ENCODE data around the gene CFAP54.
"Not testable (repeated sequence)": the region's sequence is repeated elsewhere in the genome, so short reads cannot be mapped to it uniquely, and the experiment has no call there.

Gene CFAP54

DNA sequence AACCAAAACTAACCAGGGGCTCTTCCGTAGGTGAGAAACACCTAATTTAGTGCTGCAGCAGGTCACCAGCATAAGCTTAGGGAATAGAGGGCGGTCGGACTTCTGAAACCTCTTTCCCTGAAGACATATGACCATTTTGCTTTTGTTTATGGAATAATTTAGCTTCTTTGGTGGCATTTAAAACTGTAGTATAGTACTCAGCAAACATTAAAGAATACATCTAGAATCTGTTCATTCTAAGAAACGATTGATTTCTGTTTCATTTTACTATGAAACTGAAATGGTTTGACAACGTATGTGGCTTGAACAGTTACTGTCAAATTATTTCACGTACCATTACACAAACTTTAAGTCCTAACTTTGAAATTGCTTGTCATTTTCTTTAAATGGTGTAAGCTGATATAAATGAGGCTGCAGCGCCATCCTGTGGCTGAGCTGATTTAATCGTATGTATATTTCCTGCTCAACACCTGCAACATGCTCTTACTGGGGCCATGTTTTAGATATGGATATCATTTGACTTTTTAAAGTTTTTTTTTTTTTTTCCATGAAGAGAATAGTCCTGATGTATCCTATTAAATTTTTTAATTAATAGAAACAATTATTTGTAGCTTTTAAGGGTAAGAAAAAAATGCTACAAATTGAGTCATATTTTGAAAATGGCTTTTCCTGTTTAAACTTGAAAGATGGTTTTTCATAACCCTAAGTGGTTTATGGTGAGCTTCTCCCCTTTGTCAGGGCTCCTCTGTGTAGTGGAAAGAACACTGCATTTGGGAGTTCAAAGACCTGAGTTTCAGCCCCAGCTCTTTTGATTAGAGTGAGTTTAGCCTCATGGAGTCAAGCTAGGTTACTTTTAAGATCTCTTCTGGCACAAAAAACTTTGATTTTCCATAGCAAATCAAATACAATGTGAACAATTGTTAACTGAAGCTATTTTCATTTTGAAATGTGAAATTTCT, 27.4 kb downstream of the CFAP54 start:
- peak; percentile 78 for DNase-seq

DNA sequence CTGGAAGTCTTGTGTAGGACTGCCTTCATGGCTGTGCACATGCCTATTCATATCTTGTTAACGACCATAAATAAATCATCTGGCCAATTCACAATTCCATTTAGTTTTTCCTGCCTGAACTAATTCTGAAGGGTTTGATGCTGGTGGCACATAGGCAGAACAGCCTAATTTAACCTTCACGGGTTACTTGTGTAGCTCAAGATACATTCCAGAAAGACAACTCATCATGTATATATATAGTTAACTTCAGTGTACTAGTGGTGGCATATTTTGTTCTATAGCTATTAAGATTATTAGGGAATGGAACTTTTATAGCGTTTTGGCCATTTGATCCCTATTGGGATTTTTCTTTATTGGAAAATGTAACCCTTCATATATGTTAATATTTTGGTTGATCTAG, 31.4 kb downstream of the CFAP54 start:
- DNase-seq = no peak

DNA sequence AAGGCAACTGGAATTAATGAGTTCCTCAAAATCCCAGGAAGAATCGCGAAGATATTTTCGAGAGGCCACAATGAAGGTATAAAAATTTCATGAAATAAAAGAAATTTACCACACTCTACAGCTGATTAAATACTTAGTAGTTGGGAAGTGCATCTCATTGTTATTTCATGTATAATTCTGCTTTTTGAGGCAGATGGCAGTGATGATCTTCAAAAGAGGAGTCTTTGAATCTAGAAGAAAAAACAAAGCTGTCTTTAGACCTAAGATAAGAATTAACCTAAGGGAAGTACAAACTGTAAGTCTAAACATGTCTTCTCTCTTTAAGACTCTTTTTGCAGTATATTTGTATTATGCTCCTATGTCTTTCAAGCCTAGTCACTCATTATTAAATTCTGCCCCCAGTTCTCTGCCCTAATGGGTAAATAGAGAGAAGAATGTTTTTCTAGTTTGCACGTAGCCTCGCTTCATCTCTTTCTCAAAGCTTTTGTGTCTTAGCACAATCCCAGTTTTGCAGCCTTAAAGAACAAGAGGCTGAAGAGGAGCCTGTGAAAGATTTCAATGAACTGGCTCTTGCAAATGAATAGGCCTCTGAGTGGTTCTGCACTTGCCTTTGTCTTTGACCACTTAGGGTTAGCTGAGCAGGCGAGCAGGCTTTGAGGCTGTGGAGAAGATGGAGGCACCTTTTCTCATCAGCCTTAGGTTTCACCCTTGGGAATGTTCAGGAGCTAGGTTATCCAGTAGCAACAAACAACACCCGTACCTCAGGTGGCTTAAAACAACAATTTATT, 32.7 kb downstream of the CFAP54 start:
- no peak for DNase-seq

DNA sequence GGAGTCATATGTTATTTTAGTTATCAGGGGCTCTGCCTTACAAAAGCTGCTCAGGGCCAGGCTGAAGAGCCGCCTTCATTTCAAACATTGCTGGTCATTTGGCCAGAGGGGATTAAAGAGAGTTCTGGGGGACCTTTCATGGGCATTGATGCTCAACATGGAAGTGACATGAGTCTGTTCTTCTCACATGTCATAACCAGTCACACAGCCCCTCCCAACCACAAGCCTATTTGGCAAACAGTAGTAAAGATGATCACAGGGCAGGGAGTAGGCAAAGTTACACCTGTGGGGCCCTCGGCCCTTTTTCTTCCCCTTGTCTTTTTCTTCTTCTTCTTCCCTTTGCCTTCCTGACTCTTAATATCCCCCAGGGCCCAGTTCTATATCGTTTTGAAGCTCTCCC, 33.3 kb downstream of the CFAP54 start:
- DNase-seq = no peak

DNA sequence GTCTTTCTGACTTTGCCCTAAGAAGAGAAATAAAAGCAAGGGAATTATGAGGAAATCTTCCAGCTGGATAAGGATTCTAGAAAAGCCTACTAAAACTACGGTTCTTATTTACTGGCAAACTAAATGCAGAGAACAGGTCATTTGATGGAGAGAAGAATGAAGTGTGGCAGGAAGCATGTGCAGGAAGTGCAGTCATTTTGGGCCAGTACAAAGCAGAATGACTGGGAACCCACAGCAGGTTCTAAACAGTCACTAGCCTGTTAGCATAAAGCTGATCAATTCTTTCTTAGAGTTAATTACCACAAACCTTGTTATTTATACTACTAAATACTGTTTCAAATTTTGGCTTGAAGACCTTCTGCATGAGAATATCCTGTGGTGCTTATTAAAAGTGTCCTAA, 36.7 kb downstream of the CFAP54 start:
- DNase-seq = no peak

DNA sequence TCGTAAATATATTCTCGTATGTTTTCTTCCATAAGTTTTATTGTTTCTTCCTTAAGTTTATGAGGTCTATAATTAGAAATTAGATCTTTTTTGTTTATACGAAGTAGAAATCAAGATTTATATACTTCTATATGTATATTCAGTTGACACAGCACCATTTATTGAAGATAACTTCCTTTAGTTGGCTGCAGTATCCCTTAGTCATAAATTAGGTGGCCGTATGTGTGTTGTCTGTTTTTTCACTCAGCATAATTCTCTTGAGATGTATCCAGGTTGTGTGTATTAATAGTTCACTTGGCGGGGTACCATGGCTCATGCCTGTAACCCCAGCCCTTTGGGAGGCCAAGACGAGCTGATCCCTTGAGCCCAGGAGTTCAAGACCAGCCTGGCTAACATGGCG, 40.5 kb downstream of the CFAP54 start:
- DNase-seq = no peak

DNA sequence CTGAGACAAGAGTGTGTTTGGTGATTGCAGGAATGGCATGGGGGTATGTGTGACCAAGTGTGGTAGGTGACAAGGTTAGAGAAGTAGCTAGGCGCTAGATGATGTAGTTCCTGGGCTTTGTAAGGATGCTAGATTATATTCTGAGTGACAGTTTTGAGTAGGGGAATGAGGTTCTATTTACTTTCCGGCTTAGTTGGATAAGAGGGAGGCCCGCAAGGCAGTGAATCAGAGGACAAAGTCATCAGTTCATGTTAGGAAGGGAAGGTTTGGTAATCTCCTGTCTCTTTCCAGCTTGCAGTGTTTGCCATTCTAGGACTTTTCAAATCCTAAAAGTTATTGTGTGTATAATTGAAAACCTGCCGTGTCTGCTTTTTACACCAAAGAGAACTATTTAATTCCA, 45.0 kb downstream of the CFAP54 start:
- DNase-seq = no peak

DNA sequence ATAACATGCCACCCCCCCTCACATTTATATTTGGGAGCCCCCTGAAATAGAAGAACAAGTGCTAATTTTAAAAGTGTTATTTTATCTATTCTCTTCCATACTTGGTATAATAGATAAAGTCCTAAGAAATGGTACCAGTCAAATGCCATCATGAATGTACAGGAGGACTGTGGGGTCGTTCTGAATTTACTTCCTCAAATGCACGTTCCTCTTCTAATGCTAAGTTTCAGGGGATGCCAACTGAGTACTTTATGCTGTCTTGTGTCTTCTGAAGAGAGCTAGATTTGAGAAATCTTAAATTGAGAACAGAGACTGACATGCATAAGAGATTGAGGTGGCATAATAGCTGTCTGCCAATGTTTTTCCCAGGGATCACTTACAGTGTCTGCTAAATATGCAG, 59.0 kb downstream of the CFAP54 start:
- no peak for DNase-seq

DNA sequence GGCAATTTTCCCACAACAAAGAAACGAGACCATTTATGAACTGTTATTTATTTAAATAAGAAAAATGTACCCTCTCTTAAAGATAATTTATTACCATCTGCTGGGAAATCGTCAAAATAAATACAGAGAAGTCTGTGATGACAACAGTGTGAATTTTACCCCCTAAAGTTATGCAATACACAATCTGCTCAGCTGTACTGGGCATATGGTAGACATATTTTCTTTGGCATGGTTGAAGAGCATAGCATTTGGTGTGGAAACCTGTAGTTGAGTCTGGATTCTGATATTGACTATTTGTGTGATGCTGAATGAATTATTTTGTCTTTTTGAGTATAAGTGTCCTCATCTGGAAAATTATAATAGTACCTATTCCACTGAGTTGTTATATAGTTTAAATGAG, 60.0 kb downstream of the CFAP54 start:
- DNase-seq = no peak

DNA sequence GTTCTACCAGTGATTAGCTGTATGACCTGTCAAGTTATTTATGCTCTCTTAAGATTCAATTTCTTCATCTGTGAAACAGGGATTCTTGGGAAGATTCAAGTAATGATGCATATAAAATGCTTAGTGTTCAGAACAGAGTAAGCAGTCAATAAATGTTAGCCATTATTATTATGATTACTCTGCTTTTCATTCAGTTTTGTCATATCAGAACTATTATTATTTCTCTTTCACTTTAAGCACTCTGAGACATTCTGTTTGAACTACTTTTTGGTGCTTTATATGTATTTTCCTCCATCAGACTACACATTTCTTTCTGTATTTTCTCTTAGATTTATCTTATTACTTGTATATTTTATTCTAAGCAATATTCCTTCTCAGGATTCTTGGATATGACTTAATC, 81.2 kb downstream of the CFAP54 start:
- no peak for DNase-seq

DNA sequence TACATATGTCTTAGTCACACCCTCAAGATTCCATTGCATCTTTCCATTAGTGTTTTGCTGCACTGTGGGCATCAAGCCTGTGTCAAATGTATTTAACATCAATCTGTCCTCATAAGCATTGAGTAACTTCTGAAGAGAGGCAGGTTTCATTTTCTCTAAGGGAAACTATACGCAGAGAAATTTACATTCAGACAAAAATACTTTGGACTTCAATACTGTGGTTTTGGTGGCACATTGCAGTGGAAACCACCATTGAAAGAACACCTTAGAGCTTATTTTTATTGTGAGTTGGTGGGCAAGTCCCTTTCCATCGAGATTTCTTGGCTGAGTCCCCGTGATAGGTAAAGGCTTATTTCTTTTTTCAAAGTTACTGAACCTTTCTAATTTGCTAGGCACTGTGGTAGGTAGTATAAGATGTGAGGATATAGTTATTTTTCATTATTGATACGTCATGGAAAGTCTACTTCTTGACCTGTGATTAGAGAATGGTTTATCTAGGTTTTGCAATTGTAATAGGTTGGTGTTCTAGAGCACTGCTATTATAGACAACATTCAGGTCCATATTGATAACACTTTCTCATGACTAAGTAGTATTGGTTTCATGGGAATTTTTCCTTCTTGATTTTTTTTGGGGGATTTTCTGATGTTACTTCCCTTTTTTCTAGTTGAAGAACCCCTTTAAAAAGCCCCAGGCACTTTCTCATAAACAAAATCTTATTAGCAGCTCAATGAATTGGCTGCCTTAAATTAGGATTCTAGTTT, 81.9 kb downstream of the CFAP54 start:
- DNase-seq = no peak

DNA sequence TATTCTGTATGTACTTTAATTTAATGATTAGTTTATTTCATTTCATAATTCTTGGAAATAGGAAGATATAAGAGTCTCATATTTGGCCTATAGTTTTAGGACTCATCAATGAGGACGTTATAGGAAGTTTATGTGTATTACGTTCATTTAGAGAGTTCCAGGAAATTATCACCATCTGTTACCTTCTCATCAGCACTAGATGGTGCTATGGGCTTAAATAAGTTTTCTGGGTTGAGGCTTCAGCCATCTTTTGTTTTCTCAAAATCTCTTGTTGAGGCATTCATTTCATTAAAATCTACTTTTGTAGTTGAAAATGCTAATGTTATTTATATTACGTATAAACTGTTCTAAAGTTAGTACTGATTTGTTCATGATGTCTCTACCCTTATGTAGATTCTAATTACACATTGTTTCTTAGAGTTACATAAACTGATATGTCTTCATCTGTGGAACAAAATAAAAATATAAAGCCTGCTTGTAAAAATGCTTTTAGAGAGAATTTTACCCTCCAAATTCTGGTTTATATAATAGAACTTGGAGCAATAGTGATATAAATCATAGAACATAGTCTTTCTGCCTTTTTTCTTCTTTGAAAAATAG, 89.2 kb downstream of the CFAP54 start:
- DNase-seq = no peak

DNA sequence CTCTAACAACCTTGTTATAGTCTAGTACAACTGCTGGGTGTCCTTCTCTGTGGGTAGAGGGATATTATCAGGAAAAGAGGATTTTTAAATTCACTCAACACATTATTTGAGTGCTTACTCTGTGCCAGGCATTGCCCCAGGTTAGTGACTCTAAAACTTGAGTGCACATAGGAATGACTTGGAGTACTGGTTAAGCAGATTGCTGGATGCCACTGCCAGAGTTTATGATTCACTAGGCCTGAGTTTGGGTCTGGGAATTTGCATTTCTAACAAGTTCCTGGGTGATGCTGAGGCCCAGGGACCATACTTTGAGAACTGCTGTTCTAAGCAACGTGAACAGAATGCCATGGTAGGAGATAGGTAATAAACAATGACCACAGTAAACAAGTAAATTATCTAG, 96.6 kb downstream of the CFAP54 start:
- DNase-seq = no peak

DNA sequence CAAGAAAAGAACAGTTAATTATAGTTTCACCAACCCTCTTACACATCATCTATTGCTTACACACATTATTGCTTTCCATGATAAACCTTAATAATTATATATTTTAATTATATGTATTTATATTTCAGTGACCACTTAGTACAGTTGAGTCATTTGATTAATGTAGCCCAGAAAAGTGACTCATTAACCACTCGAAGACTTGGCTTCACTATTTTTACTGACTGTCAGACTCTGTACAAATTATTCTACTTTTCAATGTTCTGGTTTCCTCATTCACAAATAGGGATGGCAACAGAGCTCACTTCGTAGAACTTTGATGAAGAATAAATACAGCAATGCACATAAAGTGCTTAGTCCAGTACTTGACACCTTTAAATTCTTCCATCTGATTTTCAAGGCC, 98.3 kb downstream of the CFAP54 start:
- DNase-seq = no peak

DNA sequence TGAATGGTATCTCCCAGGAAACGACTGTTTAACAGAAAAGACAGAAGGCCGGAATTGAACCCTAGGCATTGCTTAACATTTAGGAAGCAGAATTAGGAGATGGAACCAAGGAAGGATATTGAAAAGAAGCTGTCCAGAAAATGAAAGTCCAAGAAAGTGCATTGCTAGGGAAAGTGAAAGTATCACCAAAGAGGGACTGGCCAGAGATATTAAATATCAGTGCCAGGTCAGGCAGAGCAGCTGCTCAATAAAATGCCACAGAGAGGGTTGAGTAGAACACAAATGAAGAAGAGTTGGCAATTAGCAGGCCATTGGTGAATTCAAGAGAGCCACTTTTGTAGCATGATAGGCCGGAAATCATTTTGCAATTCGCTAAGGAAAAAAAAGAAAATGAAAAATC, 101.6 kb downstream of the CFAP54 start:
- DNase-seq = no peak

DNA sequence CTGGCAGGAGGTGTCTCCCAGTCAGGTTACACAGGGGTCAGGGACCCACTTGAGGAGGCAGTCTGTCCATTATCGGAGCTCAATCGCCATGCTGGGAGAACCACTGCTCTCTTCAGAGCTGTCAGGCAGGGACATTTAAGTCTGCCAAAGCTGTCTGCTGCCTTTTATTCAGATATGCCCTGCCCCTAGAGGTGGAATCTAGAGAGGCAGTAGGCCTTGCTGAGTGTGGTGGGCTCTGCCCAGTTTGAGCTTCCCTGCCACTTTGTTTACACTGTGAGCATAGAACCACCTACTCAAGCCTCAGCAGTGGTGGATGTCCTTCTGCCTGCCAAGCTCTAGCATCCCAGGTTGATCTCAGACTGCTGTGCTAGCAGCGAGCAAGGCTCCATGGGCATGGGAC, 115.0 kb downstream of the CFAP54 start:
- not testable (repeated sequence) for DNase-seq

DNA sequence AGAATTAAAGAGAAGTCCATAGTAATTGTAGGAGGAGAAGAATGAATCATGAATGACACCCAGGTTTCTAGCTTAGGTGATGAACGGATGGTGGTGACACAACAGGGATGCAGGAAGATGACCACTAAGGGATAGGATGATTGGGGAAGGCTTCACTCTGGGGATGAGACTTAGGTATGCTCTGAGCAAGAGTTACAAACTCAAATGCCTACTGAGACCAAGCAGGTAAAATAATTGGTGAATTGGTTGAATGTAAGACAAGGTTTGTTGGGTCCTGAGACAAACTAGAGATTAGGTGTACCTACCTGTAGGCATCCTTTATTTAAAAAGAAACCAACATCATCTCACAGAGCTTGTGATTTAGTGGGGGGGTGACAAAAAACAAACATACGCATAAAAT, 116.3 kb downstream of the CFAP54 start:
- no peak for DNase-seq

DNA sequence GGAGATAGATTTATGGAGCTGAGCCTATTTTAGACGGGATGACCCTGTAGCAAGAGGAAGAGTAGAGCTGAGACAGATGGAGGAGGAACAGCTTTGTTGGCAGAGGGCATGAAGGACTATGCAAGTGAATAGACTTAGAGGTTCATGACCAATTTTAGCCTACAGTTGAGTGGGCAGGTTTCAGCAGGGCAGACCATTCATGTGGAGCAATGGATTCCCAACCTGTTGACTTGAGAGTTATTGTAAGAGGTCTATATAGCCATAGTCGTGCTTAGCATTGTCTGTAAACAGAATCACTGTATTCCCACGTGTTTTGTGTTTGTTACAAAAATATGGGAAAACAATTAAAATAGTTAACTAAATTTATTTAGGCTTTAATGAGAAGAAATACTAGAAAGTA, 116.8 kb downstream of the CFAP54 start:
- DNase-seq = no peak

DNA sequence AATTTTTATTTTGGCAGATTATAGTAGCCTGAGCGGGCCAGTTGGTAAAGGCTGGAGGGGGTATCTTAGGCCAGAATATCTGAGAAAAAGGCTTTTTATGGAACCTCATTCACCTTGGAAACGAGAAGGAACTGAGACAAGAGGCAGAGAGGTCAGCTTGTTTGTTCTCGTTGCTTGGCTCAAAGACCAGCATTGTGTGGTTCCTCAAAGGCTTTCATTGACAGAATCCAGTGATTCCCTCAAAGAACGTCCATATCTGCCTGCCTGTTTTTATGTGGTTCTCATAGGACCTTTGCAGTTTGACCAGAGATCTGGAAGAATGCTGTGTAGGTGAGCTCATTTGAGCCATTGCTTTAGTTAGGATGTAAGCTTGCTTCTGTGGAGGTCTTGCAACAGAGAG, 117.3 kb downstream of the CFAP54 start:
- no peak for DNase-seq

DNA sequence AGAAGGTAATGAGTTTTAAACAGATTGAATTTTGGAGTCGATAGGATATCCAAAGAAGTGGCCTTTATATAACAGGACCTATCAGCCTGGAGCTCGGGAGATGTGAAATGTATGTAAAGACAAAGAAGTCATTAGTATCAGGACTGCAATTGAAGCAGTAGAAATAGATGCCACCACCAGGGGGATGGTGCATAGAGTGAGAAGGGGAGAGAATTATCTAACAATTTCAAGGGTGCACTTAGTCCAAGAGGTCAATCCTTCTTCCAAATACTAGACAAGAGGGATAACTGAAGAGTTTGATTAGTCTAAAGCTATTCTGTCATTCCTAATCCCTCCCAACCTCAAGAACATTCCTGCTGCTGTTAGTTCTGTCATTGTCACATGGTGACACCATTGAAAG, 127.8 kb downstream of the CFAP54 start:
- DNase-seq = no peak

DNA sequence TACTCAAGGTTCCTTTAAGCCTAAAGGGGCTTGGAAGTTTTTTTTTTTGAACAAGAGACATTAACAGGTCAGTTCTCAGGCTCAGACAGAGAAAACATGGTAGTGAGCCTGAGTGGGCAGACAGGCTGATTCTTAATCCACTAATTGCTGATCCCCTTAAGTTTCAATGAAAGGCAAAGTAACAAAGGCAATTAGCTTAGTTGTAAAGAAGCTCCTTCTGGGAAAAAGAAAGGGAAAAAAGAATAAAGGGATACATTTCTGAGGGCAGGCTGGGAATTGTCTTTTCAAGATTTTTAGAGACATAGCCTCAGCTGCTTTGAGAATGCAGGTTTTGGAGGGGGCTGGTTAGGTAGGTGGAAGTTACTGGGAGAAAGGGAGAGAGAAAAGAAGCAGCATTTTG, 133.8 kb downstream of the CFAP54 start:
- no peak for DNase-seq

DNA sequence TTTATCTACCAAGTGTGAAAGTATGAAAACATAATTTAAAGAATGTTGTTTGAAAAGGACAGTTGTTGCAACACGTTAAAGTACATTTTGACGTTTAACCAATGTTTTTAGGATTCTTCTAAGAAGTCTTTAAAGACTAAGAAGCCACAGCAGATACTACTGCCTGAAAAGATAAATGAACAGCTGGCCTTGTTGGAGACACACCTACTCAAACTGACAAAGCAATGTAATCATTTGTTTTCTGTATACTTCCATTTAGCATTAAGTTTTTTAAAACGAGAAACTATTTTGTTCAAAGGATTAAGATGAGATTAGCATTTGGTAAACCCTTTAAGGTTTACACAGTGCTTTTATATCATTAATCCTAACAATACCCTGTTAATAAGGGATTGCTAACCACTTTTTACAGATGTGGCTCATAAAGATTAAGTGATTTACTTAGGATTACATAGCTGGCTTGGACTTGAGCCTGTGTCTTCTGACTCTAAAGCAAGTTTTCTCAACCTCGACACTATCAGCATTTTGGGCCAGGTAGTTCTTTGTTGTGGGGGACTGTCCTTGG, 134.4 kb downstream of the CFAP54 start:
- DNase-seq = no peak

DNA sequence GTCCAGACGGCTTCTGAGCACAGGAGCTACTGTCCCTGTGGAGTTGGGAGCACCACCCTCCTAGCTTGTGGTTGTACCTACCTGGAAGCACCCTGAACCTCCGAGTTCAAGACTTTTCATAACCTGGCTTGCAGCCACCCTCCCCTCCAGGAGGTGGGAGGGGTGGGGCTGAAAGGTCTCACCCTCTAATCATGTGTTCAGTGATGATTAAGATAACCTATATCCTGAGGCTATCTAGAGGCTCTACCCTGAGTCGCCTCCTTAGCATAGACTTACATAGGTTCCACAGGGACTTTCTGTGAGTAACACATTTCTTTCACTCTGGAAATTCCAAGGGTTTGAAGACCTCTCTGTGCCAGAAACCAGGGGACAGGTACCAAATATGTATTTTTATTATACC, 146.5 kb downstream of the CFAP54 start:
- DNase-seq = no peak
